Uterus (tissue), 2 donors: ENCODE data around the gene SSR1.

Source experiments
- CTCF ChIP-seq, 4 experiments: fragments of 200-600 bp in 2 of 4; fragments of 450-650 bp in 2 of 4; sonication (generic) in 2 of 4; IDR thresholded peaks; one replicate each; pipeline ENCODE4 v1.5.1; 2016 to 2019; ENCODE audit warnings: antibody characterized with exemption in 4 of 4, mild to moderate bottlenecking in 2 of 4, moderate library complexity in 1 of 4
- POLR2A ChIP-seq, 2 donors: fragments of 450-650 bp; IDR thresholded peaks; one replicate each; pipeline ENCODE4 v1.6.1; 2016; ENCODE audit warnings: antibody characterized with exemption in 2 of 2, mild to moderate bottlenecking in 1 of 2, moderate library complexity in 1 of 2

DNA sequence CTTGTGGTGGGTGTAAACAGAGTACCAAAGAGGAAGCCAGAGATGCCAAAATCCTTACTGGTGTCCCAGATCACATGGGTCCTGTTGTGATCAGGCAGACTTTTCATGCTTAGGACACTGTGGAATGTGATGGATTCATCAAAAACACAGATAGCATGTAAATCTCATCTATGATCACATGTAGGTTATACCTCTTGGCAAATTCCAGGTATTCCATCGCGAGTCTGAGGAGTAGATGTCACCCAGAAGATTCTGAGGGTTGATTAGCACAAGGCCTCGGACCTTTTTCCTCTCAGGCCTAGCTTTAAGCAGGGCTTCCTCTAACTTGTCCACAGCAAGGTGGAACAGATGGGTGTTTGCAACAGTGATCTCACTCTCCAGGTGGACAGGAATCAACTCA, 28.3 kb upstream of the SSR1 start:
- no peak for TF ChIP-seq CTCF (IDR thresholded peaks at IDR 0.05)
- no peak for TF ChIP-seq POLR2A (IDR thresholded peaks at IDR 0.05)
